ENCODE measurements around the gene CCNH.

DNA sequence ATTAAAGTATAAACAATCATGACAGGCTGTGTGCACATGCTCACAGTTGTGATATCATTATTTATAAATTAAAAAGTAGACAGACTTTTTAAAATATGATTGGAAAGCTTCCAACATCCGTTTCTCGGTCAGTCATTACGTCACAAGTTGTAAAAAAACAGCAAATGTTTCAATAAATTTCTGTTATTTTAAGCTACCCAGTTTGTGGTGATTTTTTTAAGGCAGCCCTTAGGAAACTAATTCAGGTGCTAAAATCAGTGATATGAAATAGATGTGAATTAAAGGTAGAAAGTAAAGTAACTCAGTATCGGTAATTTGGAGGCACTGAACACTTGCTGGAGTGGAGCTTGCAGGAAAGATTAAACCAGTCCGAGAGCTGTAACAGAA lies 1.2 kb downstream of the CCNH start:
- TF ChIP-seq, protein P1, sequence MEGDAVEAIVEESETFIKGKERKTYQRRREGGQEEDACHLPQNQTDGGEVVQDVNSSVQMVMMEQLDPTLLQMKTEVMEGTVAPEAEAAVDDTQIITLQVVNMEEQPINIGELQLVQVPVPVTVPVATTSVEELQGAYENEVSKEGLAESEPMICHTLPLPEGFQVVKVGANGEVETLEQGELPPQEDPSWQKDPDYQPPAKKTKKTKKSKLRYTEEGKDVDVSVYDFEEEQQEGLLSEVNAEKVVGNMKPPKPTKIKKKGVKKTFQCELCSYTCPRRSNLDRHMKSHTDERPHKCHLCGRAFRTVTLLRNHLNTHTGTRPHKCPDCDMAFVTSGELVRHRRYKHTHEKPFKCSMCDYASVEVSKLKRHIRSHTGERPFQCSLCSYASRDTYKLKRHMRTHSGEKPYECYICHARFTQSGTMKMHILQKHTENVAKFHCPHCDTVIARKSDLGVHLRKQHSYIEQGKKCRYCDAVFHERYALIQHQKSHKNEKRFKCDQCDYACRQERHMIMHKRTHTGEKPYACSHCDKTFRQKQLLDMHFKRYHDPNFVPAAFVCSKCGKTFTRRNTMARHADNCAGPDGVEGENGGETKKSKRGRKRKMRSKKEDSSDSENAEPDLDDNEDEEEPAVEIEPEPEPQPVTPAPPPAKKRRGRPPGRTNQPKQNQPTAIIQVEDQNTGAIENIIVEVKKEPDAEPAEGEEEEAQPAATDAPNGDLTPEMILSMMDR (IDR thresholded peaks at IDR 0.05; ENCODE audit: low read depth, low read length), result no peak
- no peak for TF ChIP-seq EZH2phosphoT487 (IDR thresholded peaks at IDR 0.05; ENCODE audit: low read depth)
